A375 (cell line): ENCODE results near the gene DDX25. TPM values are rescaled to one million over a fixed set of nuclear protein-coding genes. Genes with fewer than 3 reads are reported as not detected.

ENCODE experiments used
- total RNA-seq: library from RNA; depleted of rRNA; stranded (reverse); fragments of >200 nt; shearing (Covaris generic); gene quantifications from 2 replicates; pipeline ENCODE4 v1.2.3, GENCODE V29; 2014; rRNA removed

Gene DDX25
- total RNA-seq: 0.04 TPM in 1 of 2 replicates, not detected in the other

DNA sequence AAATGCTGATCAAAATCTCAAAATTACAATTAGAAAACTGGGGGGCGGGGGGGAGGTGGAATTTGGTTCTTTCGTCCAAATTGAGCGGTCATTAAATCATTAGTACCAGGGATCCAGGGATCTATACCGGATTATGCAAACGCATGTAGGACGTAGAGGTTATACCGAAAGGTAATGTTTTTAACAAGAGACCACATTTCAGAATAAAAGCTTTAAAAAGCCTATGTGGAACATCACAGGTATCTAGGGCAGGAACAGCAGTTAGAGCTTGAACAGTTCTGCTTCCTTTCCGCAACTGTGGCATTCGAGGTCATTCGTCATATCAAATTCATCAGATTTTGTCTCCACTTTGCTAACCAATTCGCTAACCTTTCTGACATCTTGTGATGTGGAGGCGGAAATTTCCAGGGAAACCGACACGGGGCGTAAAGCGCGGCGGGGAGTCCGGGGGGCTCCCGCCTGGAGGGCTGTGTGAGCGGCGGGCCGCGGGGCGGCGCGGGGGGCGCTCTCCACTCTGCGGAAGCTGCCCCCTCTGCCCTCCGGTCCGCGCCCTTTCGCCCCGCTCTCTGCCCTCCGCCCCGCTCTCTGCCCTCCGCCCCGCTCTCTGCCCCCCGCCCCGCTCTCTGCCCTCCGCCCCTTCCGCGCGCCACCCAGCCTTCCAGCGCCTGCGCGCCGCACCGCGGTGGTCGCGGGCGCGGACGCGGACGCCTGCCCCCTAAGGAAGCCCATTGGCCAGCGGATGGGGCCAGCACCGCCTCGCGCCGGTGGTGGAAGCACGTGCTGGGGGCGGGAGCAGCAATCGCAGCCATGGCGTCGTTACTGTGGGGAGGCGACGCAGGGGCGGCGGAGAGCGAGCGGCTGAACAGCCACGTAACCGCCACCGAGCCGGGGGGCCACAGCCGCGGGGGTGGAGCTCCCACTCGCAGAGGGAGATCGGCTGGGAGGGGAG, at the start of gene DDX25:
DDX25 (plus strand) TSS at position 798 of the 949 bp plus-strand sequence; CDS start at position 808, 10 bp downstream.

DNA sequence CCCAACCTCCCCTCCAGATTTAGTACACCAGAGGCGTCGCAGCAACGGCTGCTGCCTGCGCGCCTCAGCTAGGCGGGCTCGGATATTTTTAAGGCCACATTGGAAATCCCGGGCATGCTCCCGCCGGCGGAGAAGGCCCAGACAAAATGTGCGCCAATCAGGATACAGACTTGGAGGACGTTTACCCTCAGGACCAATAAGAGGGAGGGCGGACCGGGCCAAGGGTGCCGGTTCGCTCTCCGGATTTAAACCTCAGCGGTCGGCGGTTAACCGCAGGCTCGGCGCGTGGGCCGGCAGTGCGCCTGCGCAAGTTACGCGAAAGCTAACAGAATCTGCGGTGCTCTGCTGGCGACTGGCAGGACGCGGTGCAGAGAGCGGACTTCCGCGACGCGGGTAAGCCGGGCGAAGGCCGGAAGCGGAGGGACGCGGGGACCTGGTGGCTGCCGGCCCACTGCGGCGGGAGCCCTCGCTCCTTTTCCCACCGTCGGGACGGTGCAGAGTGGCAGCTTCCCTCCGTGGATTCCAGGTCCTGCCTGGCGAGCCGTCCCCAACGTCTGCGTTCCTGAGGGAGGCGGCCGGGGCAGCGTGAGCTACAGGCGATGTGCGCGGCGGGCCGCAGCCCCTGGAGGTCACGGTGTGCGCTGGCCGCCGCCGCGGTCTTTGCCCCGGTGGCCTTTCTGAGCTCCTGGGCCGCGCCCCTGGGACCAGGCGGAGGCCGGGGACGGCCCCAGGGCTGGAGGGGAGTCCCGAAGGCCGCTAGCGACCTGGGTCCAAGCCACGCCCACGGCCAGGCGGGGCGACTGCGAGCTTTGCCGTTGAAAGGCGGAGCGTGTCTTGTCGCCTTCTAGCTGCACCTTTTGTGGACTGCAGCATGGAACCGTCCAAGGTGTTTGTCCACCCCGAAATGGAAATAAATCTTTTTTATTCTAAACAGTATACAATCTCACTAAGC, 16.7 kb upstream of the DDX25 start, which contains the start of gene HYLS1:
HYLS1 (plus strand) TSS at position 296 of the 952 bp plus-strand sequence. CDS start 11,701 bp downstream, outside the sequence.

DNA sequence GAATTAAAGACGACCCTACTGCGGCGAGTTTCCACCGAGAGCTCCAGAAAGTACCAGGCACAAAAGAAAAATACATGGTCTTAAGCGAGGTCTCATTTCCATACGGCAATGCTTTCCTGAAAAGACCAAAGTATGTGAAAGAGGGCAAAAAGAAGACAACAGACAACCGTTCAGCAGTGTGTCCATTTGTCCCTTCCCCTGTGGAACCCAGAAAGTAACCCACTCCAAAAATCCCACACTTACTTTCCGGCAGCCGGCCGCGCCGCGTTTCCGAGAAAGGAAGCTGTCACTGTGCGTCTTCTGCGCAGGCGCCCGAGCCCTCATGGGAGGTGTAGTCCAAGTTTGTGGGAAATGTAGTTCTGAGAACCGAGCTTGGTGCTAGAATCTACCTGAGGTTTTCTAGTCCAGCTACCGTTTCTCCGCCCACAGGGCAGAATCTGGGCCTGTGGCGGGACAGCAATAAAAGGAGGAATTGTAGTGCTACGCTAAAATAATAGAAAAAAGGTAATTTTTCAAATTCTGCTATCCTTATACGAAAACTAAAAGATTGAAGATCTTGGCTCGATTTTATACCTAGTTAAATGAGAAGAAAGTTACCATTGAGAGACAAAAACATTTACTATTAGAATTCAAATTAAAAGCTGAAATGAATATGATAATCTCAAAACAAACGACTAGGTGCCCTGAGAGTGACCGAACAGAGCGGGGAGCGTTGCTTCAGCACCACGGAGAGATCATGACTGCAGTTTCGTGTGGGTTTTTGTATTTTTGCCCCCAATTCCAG, 1.2 kb upstream of the DDX25 start, which contains the start of gene PUS3:
PUS3 (minus strand) TSS at position 280 of the 784 bp plus-strand sequence. CDS start 6,922 bp downstream, outside the sequence.

DNA sequence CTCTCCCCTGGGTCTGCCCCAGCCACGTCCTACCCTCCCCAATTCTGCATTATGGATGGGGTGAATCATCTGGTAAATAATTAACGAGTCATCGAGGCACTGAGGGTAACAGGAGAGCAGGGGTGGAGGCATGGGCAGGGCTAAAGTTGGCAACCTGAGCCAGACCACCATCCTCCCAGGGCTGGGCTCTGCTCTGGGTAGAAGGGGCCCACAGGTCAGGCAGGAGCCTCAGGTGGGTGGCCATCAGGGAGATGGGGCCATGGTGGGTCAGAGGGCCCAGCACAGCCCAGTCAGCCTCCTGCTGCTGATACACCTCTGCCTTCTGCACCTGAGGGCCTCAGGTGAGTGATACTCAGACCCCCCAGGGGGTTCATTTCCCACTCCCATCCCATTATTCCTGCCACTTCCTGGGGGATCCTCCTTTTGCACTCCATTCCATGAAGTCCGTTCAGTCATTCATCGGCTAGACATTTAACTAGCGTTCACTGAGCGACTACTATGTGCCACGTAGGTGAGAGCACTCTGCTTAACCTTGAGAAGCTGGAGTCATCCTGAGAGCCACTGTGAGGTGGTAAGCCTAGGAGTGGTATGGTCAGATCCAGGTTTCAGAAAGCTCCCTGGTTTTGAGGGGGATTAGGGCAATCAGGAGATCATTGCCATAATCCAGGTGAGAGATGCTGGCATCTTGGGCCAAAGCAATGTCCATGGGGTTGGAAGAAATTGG, 41.7 kb downstream of the DDX25 start, which contains the start of gene VSIG10L2:
VSIG10L2 (plus strand) TSS at position 248 of the 724 bp plus-strand sequence; CDS start at position 260, 12 bp downstream.

Other genes with a start within 250 kb of the DDX25 start
- 0.16 TPM in 1 of 2 replicates, not detected in the other for gene ACRV1, start 223.7 kb upstream of the DDX25 start, total RNA-seq
- not detected in 2 replicates for gene PATE1, start 158.2 kb upstream of the DDX25 start, total RNA-seq
- 0.87 TPM in 1 of 2 replicates, not detected in the other for gene PATE2, start 125.7 kb upstream of the DDX25 start, total RNA-seq
- 0.11 TPM in 1 of 2 replicates, not detected in the other for gene PATE3, start 116.4 kb upstream of the DDX25 start, total RNA-seq
- gene PATE4, start 71.2 kb upstream of the DDX25 start, total RNA-seq: not detected in 2 replicates
- gene HYLS1, start 16.8 kb upstream of the DDX25 start, total RNA-seq: 16.8 and 17.2 TPM in 2 replicates
- gene PUS3, start 1.3 kb upstream of the DDX25 start, total RNA-seq: 18.7 and 30.1 TPM in 2 replicates
- gene VSIG10L2, start 41.5 kb downstream of the DDX25 start, total RNA-seq: 0.08 and 0.27 TPM in 2 replicates
- gene CDON, start 158.4 kb downstream of the DDX25 start, total RNA-seq: 14.0 and 14.8 TPM in 2 replicates